T-helper 17 cell (primary cell): ENCODE measurements around the gene NANOGP8. TPM values are rescaled to one million over a fixed set of nuclear protein-coding genes. Genes with fewer than 3 reads are reported as not detected.

Experiments used
- ATAC-seq: fragments of 150-1000 bp; cut with Tn5 transposase; 2 replicates; pipeline ENCODE4 v1.10.0; 2021; ENCODE audit warnings: mild to moderate bottlenecking, moderate library complexity
- DNase-seq, 3 donors: peaks; one replicate each; pipeline versions ENCODE4 v3.0.0 to v3.0.0-alpha.2; 2020 to 2021
- H3K9me3 ChIP-seq: one replicate; pipeline ENCODE4 v1.7.0; 2013; ENCODE audit warnings: low read length, mild to moderate bottlenecking; ENCODE audit not compliant: control insufficient read depth, poor library complexity, severe bottlenecking
- H3K27ac Mint-ChIP-seq: one replicate; pipeline ENCODE4 v1.8.0; 2022; ENCODE audit warnings: mild to moderate bottlenecking, moderate library complexity, mixed read lengths
- H3K27me3 Mint-ChIP-seq: one replicate; pipeline ENCODE4 v1.8.0; 2022; ENCODE audit warnings: mixed read lengths
- H3K36me3 Mint-ChIP-seq: one replicate; pipeline ENCODE4 v1.8.0; 2022; ENCODE audit warnings: low read depth, mixed read lengths
- H3K4me1 Mint-ChIP-seq: one replicate; pipeline ENCODE4 v1.8.0; 2022; ENCODE audit warnings: mild to moderate bottlenecking, mixed read lengths
- H3K4me3 Mint-ChIP-seq: one replicate; pipeline ENCODE4 v1.8.0; 2022; ENCODE audit warnings: mild to moderate bottlenecking, moderate library complexity, mixed read lengths
- total RNA-seq, 4 donors: library from RNA in 2 of 4; stranded (reverse) in 2 of 4; gene quantifications; one replicate each; pipeline ENCODE4 v1.2.3 and lab custom pipeline; 2022 to 2026

The NANOGP8 gene
- total RNA-seq, 2 donors from 2014 or later: not detected

DNA sequence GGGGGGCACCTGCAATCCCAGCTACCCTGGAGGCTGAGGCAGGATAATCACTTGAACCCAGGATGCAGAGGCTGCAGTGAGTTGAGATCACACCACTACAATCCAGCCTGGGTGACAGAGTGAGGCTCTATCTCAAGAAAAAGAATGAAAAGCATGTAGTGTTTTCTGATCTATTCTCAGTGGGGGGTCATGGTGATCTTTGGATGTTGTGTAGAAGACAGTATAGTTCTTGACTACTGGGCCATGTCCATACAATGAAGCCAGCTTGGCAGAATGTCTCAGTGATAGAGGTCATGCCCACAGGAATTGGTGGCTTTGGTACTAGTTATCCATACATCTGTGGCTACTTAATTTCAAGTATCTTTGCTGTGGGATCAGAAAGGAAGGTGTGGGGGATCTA is 26.8 kb upstream of the NANOGP8 start:
- Mint-ChIP-seq H3K27ac (no peak overlapping the region), H3K4me1 (no peaks in the 10 kb centered on the region), H3K4me3 (no peak overlapping the region), H3K36me3 (no peaks in the 10 kb centered on the region), H3K27me3 (no peaks in the 10 kb centered on the region)
- H3K9me3 ChIP-seq: no peaks in the 10 kb centered on the region
- no peak for ATAC-seq
- DNase-seq: no peak

DNA sequence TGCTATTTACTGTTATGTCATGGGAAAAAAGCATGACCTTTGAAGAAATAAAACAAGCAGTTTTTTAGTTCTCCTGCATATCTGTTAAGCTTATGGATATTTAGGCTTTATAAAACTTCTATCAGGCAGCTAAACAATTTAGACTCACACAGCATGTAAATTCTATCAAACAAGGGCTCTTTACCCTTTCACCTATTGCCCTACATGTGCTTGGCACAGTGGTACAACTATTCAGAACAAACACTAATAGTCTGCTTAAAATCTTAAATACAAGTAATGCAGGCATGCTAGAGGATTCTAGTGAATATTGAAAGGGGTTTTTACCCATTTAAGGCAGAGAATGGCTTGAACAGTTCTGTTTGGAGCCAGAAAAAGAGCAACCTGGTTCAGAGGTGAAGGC is 23.4 kb upstream of the NANOGP8 start:
- H3K9me3 ChIP-seq: no peaks in the 10 kb centered on the region
- Mint-ChIP-seq H3K4me1 (no peaks in the 10 kb centered on the region), H3K36me3 (no peaks in the 10 kb centered on the region), H3K27me3 (no peaks in the 10 kb centered on the region), H3K27ac (no peak overlapping the region), H3K4me3 (no peak overlapping the region)
- no peak for DNase-seq
- ATAC-seq: no peak

- no peak for DNase-seq
- no peak overlapping the region for H3K27ac Mint-ChIP-seq
- H3K4me3 Mint-ChIP-seq: no peak overlapping the region
- H3K27me3 Mint-ChIP-seq: no peaks in the 10 kb centered on the region
- no peak for ATAC-seq
- no peaks in the 10 kb centered on the region for H3K36me3 Mint-ChIP-seq
- no peaks in the 10 kb centered on the region for H3K4me1 Mint-ChIP-seq
- H3K9me3 ChIP-seq: no peaks in the 10 kb centered on the region
Measured at GRCh38 chr15:35107561-35107960, 22.5 kb upstream of the NANOGP8 start.

- no peaks in the 10 kb centered on the region for H3K36me3 Mint-ChIP-seq
- H3K27ac Mint-ChIP-seq: no peak overlapping the region
- H3K4me1 Mint-ChIP-seq: no peaks in the 10 kb centered on the region
- no peak for DNase-seq
- ATAC-seq: no peak
- H3K9me3 ChIP-seq: no peaks in the 10 kb centered on the region
- no peaks in the 10 kb centered on the region for H3K27me3 Mint-ChIP-seq
- no peak overlapping the region for H3K4me3 Mint-ChIP-seq
Measured at GRCh38 chr15:35107122-35107521, 22.0 kb upstream of the NANOGP8 start.

DNA sequence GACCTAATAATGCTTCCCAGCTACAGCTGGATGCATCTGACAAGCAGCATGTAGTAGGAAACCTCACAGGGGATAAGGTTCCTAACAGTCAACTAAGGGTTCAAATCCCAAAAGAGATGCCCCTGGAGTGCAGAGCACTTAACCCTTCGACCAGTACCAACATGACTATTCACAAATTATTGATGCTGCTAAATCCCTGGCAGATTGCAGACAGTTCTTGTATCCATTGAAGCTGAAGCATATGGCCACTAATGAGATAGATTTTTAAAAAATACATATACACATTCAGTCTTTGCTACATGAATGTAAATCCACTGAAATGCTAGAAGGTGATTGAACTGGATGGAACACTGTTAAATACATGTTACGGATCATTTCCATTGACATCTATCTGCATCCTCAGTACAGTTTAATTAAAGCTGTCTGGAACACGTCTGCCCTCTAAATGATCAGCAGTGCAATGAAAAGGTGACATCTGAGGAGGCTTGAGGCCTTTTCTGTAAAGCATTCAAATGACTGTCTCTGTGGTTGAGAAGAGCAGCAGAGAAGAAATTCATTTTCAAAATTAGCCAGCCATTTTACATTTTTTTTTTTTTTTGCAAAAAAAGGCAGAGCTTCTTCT is 19.5 kb upstream of the NANOGP8 start:
- H3K36me3 Mint-ChIP-seq: no peaks in the 10 kb centered on the region
- DNase-seq (no peak), ATAC-seq (no peak)
- no peaks in the 10 kb centered on the region for H3K9me3 ChIP-seq
- H3K4me3 Mint-ChIP-seq: no peak overlapping the region
- no peak overlapping the region for H3K27ac Mint-ChIP-seq
- H3K4me1 Mint-ChIP-seq: no peaks in the 10 kb centered on the region
- H3K27me3 Mint-ChIP-seq: no peaks in the 10 kb centered on the region

GRCh38 chr15:35102186-35102585 is 17.1 kb upstream of the NANOGP8 start:
- Mint-ChIP-seq H3K36me3 (no peaks in the 10 kb centered on the region), H3K4me1 (no peaks in the 10 kb centered on the region), H3K4me3 (no peak overlapping the region), H3K27ac (no peak overlapping the region), H3K27me3 (no peaks in the 10 kb centered on the region)
- ATAC-seq: no peak
- DNase-seq: no peak
- no peaks in the 10 kb centered on the region for H3K9me3 ChIP-seq

DNA sequence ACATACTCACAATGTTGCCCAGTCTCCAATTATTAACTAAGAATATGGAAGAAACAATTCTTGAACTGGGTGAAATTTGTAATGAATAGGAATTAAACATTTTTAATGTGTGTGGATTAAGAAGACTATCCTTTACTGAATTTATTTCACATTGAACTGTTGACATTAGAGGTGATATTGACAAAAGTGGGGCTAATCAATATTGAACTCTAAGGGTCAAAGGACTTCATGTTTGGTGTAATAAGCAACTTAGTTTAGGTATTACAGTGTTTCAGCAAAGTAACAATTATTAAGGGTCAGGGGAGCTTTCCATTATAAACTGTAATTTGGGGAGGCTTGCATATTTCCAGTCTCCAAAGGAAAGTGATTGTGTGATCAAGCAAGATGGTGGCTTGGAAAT is 16.2 kb upstream of the NANOGP8 start:
- no peak for ATAC-seq
- Mint-ChIP-seq H3K27ac (no peak overlapping the region), H3K4me1 (no peaks in the 10 kb centered on the region), H3K27me3 (no peaks in the 10 kb centered on the region), H3K36me3 (no peaks in the 10 kb centered on the region), H3K4me3 (no peak overlapping the region)
- DNase-seq: no peak
- no peaks in the 10 kb centered on the region for H3K9me3 ChIP-seq

- no peak for ATAC-seq
- no peak overlapping the region for H3K27ac Mint-ChIP-seq
- DNase-seq: no peak
- H3K4me1 Mint-ChIP-seq: no peaks in the 10 kb centered on the region
- H3K36me3 Mint-ChIP-seq: no peaks in the 10 kb centered on the region
- no peaks in the 10 kb centered on the region for H3K27me3 Mint-ChIP-seq
- H3K4me3 Mint-ChIP-seq: peak overlapping the region; percentile 1
- no peaks in the 10 kb centered on the region for H3K9me3 ChIP-seq
Measured at GRCh38 chr15:35098737-35099136, 13.6 kb upstream of the NANOGP8 start.

DNA sequence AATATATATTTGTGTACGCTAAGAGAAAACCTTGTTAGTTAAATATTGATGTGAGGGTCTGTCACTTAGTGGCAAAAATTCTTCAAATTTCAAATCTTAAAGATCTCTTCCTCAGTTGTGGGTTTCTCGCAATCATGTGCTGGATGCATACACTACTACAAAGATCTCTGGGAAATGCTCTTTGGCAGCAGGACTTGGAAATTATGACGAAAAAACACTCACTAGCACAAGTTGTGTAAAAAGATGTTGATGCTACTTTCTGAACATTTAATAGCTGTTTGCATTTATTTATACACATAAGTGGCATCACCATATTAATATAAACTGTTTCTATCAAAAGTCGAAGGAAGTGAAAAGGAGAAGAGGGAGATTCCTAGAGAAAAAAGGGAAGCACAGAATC is 10.8 kb upstream of the NANOGP8 start:
- no peaks in the 10 kb centered on the region for H3K9me3 ChIP-seq
- H3K4me3 Mint-ChIP-seq: no peak overlapping the region
- no peaks in the 10 kb centered on the region for H3K4me1 Mint-ChIP-seq
- H3K27ac Mint-ChIP-seq: no peak overlapping the region
- ATAC-seq (no peak), DNase-seq (no peak)
- H3K36me3 Mint-ChIP-seq: peaks cover 5% of the 10 kb centered on the region
- no peaks in the 10 kb centered on the region for H3K27me3 Mint-ChIP-seq

GRCh38 chr15:35092846-35093245 is 7.8 kb upstream of the NANOGP8 start:
- DNase-seq: no peak
- H3K4me1 Mint-ChIP-seq: no peaks in the 10 kb centered on the region
- H3K27me3 Mint-ChIP-seq: peaks cover 13% of the 10 kb centered on the region
- no peak overlapping the region for H3K4me3 Mint-ChIP-seq
- no peak overlapping the region for H3K27ac Mint-ChIP-seq
- ATAC-seq: no peak
- no peaks in the 10 kb centered on the region for H3K9me3 ChIP-seq
- peaks cover 9% of the 10 kb centered on the region for H3K36me3 Mint-ChIP-seq

GRCh38 chr15:35092311-35092710 is 7.2 kb upstream of the NANOGP8 start:
- Mint-ChIP-seq H3K27ac (no peak overlapping the region), H3K36me3 (peaks cover 9% of the 10 kb centered on the region), H3K27me3 (peaks cover 18% of the 10 kb centered on the region), H3K4me3 (no peak overlapping the region), H3K4me1 (no peaks in the 10 kb centered on the region)
- ATAC-seq (no peak), DNase-seq (no peak)
- no peaks in the 10 kb centered on the region for H3K9me3 ChIP-seq

DNA sequence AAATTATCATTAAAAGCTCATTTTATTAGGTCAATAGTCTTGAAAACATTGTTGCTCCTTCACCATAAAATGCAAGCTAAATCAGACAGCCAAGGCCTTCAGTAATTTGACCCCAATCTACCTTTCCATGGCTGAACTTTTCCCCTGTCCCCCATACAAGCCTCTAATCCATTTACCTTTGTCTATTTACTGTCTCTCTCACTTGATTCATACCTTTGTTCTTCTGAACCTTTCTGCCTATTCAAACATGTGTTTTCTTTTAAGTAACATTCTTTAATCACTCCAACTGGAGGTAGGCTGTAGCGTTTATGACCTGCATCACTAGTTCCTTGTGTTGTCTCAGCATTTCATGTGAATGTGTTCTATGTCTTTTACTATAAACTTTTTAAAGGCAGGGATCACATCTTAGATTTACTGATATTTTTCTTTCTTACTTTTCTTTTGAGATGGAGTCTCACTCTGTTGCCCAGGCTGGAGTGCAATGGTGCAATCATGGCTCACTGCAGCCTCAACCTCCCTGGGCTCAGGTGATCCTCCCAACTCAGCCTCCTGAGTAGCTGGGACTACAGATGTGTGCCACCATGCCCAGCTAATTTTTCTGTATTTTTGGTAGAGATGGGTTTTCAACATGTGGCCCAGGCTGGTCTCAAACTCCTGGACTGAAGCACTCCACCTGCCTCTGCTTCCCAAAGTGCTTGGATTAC is 5.2 kb upstream of the NANOGP8 start:
- no peak overlapping the region for H3K27ac Mint-ChIP-seq
- no peak overlapping the region for H3K4me3 Mint-ChIP-seq
- peaks cover 24% of the 10 kb centered on the region for H3K27me3 Mint-ChIP-seq
- no peaks in the 10 kb centered on the region for H3K9me3 ChIP-seq
- DNase-seq: no peak
- no peak for ATAC-seq
- peaks cover 9% of the 10 kb centered on the region for H3K36me3 Mint-ChIP-seq
- H3K4me1 Mint-ChIP-seq: no peaks in the 10 kb centered on the region

GRCh38 chr15:35089551-35089950 is 4.5 kb upstream of the NANOGP8 start:
- Mint-ChIP-seq H3K4me1 (no peaks in the 10 kb centered on the region), H3K4me3 (no peak overlapping the region), H3K36me3 (peaks cover 9% of the 10 kb centered on the region), H3K27ac (no peak overlapping the region), H3K27me3 (peaks cover 24% of the 10 kb centered on the region)
- DNase-seq (no peak), ATAC-seq (no peak)
- H3K9me3 ChIP-seq: no peaks in the 10 kb centered on the region

- Mint-ChIP-seq H3K4me3 (no peak overlapping the region), H3K4me1 (no peaks in the 10 kb centered on the region), H3K27me3 (peaks cover 24% of the 10 kb centered on the region), H3K36me3 (peaks cover 9% of the 10 kb centered on the region), H3K27ac (no peak overlapping the region)
- DNase-seq (no peak), ATAC-seq (no peak)
- H3K9me3 ChIP-seq: no peaks in the 10 kb centered on the region
Measured at GRCh38 chr15:35088329-35088728, 3.2 kb upstream of the NANOGP8 start.
